ENCODE measurements around the gene INSL3. TPM values are rescaled to one million over a fixed set of nuclear protein-coding genes. Genes with fewer than 3 reads are reported as not detected.

Gene INSL3
- total and polyA plus RNA-seq, 2 of the 13 experiments (the other 11 are each of a cell fraction or from before 2014, with no cell fraction given) = 0.30 TPM; not detected in 1

DNA sequence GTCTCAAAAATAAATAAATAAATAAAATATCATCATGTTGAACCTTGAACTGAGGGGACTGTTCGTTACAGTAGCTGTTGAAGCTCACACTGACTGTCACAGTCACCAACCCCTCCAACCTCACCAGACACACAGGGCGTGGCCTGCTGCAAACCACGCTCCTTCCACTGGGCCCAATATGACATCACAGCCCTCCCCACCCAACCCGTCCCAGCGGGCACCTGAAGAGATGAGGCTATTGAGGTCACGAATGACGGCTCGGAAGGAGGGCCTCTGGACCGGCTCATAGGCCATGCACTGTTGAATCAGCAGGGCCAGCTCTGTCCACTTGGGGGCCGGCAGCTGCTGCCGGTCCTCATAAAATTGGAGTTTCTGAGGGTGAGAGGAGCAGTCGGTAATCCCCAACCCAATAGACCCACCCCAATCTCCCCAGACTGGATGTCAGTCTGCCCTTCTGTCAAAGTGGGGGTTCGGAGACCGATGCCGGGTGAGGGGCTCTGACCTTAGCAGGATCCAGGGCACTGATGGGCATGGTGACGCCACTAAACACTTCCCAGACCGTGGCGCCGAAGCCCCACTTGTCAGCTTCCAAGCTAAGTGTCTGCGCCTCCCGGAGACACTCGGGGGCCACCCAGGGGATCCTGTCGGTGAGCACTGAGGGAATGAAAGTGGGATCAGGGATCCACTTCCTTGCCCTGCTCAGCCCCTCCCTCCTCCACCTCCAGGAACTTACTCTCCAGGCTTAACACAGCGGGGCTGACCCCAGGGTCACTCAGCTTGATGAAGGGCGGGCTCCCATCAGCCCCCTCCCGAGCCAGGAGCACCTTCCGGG, 13.2 kb upstream of the INSL3 start:
- Histone ChIP-seq H2AFZ (ENCODE audit: low read length) (no peak overlapping the region), H3K27ac (ENCODE audit: extremely low read length, insufficient read depth, low read length) (no peak overlapping the region), H3K79me2 (ENCODE audit: insufficient read depth, low read length) (no peaks in the 10 kb centered on the region), H3K9ac (ENCODE audit: insufficient read depth, low read depth, low read length) (no peak overlapping the region), H4K20me1 (ENCODE audit: insufficient read depth, low read length) (no peaks in the 10 kb centered on the region), H3K4me3 (replicated peaks in 1 of 3; ENCODE audit: insufficient read depth in 1 of 3, low read depth in 2 of 3, low read length in 3 of 3) (no peak overlapping the region), H3K4me2 (ENCODE audit: low read depth, low read length) (no peak overlapping the region), H3K27me3 (ENCODE audit: control insufficient read depth in 1 of 2, insufficient read depth in 2 of 2, low read length in 2 of 2) (no peaks in the 10 kb centered on the region), H3K4me1 (ENCODE audit: insufficient read depth, low read length) (no peaks in the 10 kb centered on the region), H3K36me3 (replicated peaks in 1 of 2; ENCODE audit: control insufficient read depth in 1 of 2, insufficient read depth in 2 of 2, low read length in 2 of 2) (peaks cover 2 to 4% of the 10 kb centered on the region in 2 experiments; a peak in 3 of 5 replicates), H3K9me3 (ENCODE audit: low read length) (no peaks in the 10 kb centered on the region)
- in situ Hi-C loops (cut with HindIII; ENCODE audit: extremely low pct_ligation_motif_present, low pct_unique_long_range_greater_than_20kb) (no loop called here), intact Hi-C loops (cut with micrococcal nuclease; ENCODE audit: unreplicated experiment) (loop anchor here (2.0 kb wide), 1 partner anchor 20 kb away; no protein-coding TSS in a partner anchor)
- ChIA-PET CTCF (ENCODE audit: low intra/inter-chr PET ratio, low total read pairs) (no interaction called here), POLR2A (interaction anchor here (0.6 kb wide), 1 partner anchor 10 kb away, joined by 3 read pairs; no protein-coding TSS in a partner anchor)
- FAIRE-seq (no peak), ATAC-seq (peak; percentile 64), DNase-seq (ENCODE audit: low spot score) (no peak)
- 85% methylated on average over 19 of the region's 27 CpGs for WGBS (ENCODE audit: low lambda C conversion rate)
- BruUV-seq (replicated peaks) = no TSS peak
- TF ChIP-seq, protein P1, sequence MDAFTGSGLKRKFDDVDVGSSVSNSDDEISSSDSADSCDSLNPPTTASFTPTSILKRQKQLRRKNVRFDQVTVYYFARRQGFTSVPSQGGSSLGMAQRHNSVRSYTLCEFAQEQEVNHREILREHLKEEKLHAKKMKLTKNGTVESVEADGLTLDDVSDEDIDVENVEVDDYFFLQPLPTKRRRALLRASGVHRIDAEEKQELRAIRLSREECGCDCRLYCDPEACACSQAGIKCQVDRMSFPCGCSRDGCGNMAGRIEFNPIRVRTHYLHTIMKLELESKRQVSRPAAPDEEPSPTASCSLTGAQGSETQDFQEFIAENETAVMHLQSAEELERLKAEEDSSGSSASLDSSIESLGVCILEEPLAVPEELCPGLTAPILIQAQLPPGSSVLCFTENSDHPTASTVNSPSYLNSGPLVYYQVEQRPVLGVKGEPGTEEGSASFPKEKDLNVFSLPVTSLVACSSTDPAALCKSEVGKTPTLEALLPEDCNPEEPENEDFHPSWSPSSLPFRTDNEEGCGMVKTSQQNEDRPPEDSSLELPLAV (CRISPR knock-in tag; conservative IDR thresholded peaks at IDR 0.05; ENCODE audit: low read depth) = no peak
- TF ChIP-seq RBM39 (IDR thresholded peaks at IDR 0.05; ENCODE audit: low read depth, low read length, poor library complexity, severe bottlenecking) (peak; percentile 33), ZNF12 (CRISPR knock-in tag; IDR thresholded peaks at IDR 0.05) (peak; percentile 95), RBAK (CRISPR knock-in tag; IDR thresholded peaks at IDR 0.05) (peak; percentile 37; the same call in 1 of the 2 replicates), ZBTB25 (CRISPR knock-in tag; IDR thresholded peaks at IDR 0.05) (no peak)
